Activated T-cell treated with anti-CD3 and anti-CD28 coated beads, Interleukin-2, amount 50 U/mL, for 72 hours (primary cell): ENCODE data around the gene NT5DC3. TPM values are rescaled to one million over a fixed set of nuclear protein-coding genes. Genes with fewer than 3 reads are reported as not detected.
A peak's percentile ranks its signal among the peaks of the same experiment; 100 is the strongest.
"Not testable (repeated sequence)": the region's sequence is repeated elsewhere in the genome, so short reads cannot be mapped to it uniquely, and the experiment has no call there.

Experiments used
- ATAC-seq, 2 donors: fragments of 150-1000 bp; cut with Tn5 transposase; replicated peaks in 1 of 2; 2 replicates each; pipeline ENCODE4 v1.10.0; 2021; ENCODE audit warnings: moderate library complexity in 2 of 2, mild to moderate bottlenecking in 1 of 2
- DNase-seq, 2 donors: peaks; one replicate each; pipeline ENCODE4 v3.0.0; 2021 to 2022; ENCODE audit warnings: mixed read lengths in 1 of 2
- H3K27ac Mint-ChIP-seq: one replicate; pipeline ENCODE4 v1.8.0; 2022; ENCODE audit warnings: mild to moderate bottlenecking, moderate library complexity, mixed read lengths
- H3K27me3 Mint-ChIP-seq: one replicate; pipeline ENCODE4 v1.8.0; 2022; ENCODE audit warnings: low read depth, mixed read lengths
- H3K36me3 Mint-ChIP-seq, 2 donors: one replicate each; pipeline ENCODE4 v1.8.0; 2022; ENCODE audit warnings: mixed read lengths in 2 of 2, mild to moderate bottlenecking in 1 of 2; ENCODE audit not compliant: insufficient read depth in 2 of 2
- H3K4me1 Mint-ChIP-seq: one replicate; pipeline ENCODE4 v1.8.0; 2022; ENCODE audit warnings: low read depth, mixed read lengths
- H3K4me3 Mint-ChIP-seq, 2 donors: one replicate each; pipeline ENCODE4 v1.8.0; 2022; ENCODE audit warnings: mild to moderate bottlenecking in 2 of 2, mixed read lengths in 2 of 2, moderate library complexity in 2 of 2
- H3K9me3 Mint-ChIP-seq, 2 donors: one replicate each; pipeline ENCODE4 v1.8.0; 2022; ENCODE audit warnings: mixed read lengths in 2 of 2
- total RNA-seq, 2 donors: library from RNA; stranded (reverse); gene quantifications; one replicate each; pipeline ENCODE4 v1.2.3, GENCODE V29; 2022

The NT5DC3 gene
- total RNA-seq, 2 donors from 2014 or later: 5.6 to 8.0 TPM

DNA sequence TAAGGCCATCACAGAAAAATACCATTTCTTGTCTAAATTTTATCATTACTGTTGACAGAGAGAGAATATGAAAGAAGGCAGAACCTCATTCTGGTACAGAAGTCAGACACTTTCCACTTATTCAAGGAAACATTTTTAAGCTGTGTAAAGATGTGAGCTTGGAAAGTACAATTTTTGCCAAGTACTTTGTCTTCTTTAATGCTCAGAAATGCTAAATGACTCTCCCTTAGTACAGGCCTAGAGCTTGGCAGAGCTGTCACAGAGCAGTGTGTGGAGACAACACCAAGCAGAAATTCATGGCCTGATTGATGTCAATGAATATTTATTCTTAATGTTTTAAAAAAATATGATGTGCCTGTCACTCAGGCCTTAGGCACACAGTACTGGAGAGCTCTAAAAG is 20.7 kb downstream of the NT5DC3 start:
- DNase-seq (no peak), ATAC-seq (no peak)
- Mint-ChIP-seq H3K9me3 (peaks cover 2% of the 10 kb centered on the region in 2 donors), H3K36me3 (peaks cover 4 to 6% of the 10 kb centered on the region in 2 donors), H3K4me3 (no peak overlapping the region), H3K27ac (no peak overlapping the region), H3K27me3 (no peaks in the 10 kb centered on the region), H3K4me1 (peaks cover 22% of the 10 kb centered on the region)

- peaks cover 22% of the 10 kb centered on the region for H3K4me1 Mint-ChIP-seq
- peaks cover 2% of the 10 kb centered on the region in 2 donors for H3K9me3 Mint-ChIP-seq
- H3K4me3 Mint-ChIP-seq: no peak overlapping the region
- DNase-seq (no peak), ATAC-seq (no peak)
- H3K36me3 Mint-ChIP-seq: peaks cover 4 to 6% of the 10 kb centered on the region in 2 donors
- no peak overlapping the region for H3K27ac Mint-ChIP-seq
- no peaks in the 10 kb centered on the region for H3K27me3 Mint-ChIP-seq
Observed at GRCh38 chr12:103819892-103820291, 21.1 kb downstream of the NT5DC3 start.

- DNase-seq: no peak
- peaks cover 4 to 6% of the 10 kb centered on the region in 2 donors for H3K36me3 Mint-ChIP-seq
- peak overlapping the region in 1 of 2 donors; percentile 28 for H3K4me3 Mint-ChIP-seq
Observed at GRCh38 chr12:103819312-103819711, 21.7 kb downstream of the NT5DC3 start.

GRCh38 chr12:103817791-103818190 is 23.2 kb downstream of the NT5DC3 start:
- ATAC-seq: no peak
- peaks cover 2% of the 10 kb centered on the region in 2 donors for H3K9me3 Mint-ChIP-seq
- no peak for DNase-seq
- H3K4me1 Mint-ChIP-seq: peaks cover 22% of the 10 kb centered on the region
- H3K36me3 Mint-ChIP-seq: peaks cover 4 to 10% of the 10 kb centered on the region in 2 donors
- H3K27me3 Mint-ChIP-seq: no peaks in the 10 kb centered on the region
- no peak overlapping the region for H3K4me3 Mint-ChIP-seq
- no peak overlapping the region for H3K27ac Mint-ChIP-seq

More at GRCh38 chr12:103819312-103819711, 21.7 kb downstream of the NT5DC3 start:
- ATAC-seq: no peak
- Mint-ChIP-seq H3K9me3 (peaks cover 2% of the 10 kb centered on the region in 2 donors), H3K4me1 (peaks cover 22% of the 10 kb centered on the region), H3K27me3 (no peaks in the 10 kb centered on the region), H3K27ac (no peak overlapping the region)

DNA sequence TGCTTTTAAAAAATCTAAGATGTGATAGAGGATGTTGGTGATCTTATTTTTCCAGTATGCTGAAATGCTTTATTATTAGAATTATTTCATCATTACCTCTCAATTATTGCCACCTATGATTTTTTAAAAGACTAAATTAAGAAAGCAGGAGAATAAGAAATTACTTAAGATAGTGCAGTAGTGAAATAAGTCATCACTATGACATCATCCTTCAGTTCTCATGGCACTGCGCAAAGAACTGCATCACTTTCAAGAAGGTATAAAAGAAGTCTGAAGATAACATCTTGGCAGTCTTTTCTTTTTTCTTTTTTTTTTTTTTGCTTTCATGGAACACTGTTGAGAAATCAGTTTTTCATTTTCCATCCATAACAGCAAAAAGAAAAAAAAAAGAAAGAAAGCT is 24.4 kb downstream of the NT5DC3 start:
- DNase-seq: no peak
- peaks cover 2 to 6% of the 10 kb centered on the region in 2 donors for H3K36me3 Mint-ChIP-seq
- H3K4me3 Mint-ChIP-seq: no peak overlapping the region
- peaks cover 22% of the 10 kb centered on the region for H3K4me1 Mint-ChIP-seq
- no peak overlapping the region for H3K27ac Mint-ChIP-seq
- no peaks in the 10 kb centered on the region for H3K27me3 Mint-ChIP-seq
- H3K9me3 Mint-ChIP-seq: peaks cover under 1 to 2% of the 10 kb centered on the region in 2 donors
- peak in 1 of 2 donors; percentile 66 for ATAC-seq

- Mint-ChIP-seq H3K4me1 (peaks cover 22% of the 10 kb centered on the region), H3K9me3 (no peaks in the 10 kb centered on the region), H3K27me3 (no peaks in the 10 kb centered on the region), H3K4me3 (no peak overlapping the region), H3K36me3 (peaks cover 0 to 3% of the 10 kb centered on the region in 2 donors), H3K27ac (no peak overlapping the region)
- DNase-seq (no peak), ATAC-seq (no peak)
Observed at GRCh38 chr12:103814436-103814835, 26.6 kb downstream of the NT5DC3 start.

DNA sequence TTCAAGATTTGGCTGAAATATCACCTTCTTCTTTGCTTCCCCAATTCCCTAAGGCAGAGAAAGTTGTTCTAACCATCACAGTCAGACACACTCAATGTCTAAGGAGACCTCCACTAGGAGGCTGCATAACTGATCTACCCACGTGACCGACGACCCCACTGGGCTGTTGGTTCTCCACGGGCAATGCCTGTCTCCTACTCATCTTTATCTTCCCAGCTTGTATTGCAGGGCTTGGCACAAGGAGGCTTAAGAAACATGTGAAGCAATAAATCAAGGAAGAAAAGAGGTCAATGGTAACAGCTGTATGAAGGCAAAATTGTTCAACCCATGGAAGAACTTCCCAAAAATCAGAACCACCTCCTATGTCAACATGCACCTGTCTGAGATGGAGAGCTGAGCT is 27.1 kb downstream of the NT5DC3 start:
- H3K36me3 Mint-ChIP-seq: peaks cover 0 to 3% of the 10 kb centered on the region in 2 donors
- H3K4me1 Mint-ChIP-seq: peaks cover 18% of the 10 kb centered on the region
- H3K9me3 Mint-ChIP-seq: no peaks in the 10 kb centered on the region
- H3K27me3 Mint-ChIP-seq: no peaks in the 10 kb centered on the region
- H3K27ac Mint-ChIP-seq: no peak overlapping the region
- no peak for ATAC-seq
- no peak for DNase-seq
- H3K4me3 Mint-ChIP-seq: no peak overlapping the region

GRCh38 chr12:103813426-103813825 is 27.6 kb downstream of the NT5DC3 start:
- Mint-ChIP-seq H3K4me1 (peaks cover 16% of the 10 kb centered on the region), H3K27me3 (no peaks in the 10 kb centered on the region), H3K36me3 (peaks cover 0 to 3% of the 10 kb centered on the region in 2 donors), H3K9me3 (no peaks in the 10 kb centered on the region), H3K4me3 (no peak overlapping the region), H3K27ac (no peak overlapping the region)
- ATAC-seq: no peak
- DNase-seq: no peak

GRCh38 chr12:103812789-103813188 is 28.2 kb downstream of the NT5DC3 start:
- Mint-ChIP-seq H3K27ac (no peak overlapping the region), H3K27me3 (no peaks in the 10 kb centered on the region), H3K36me3 (peaks cover 0 to 3% of the 10 kb centered on the region in 2 donors), H3K9me3 (no peaks in the 10 kb centered on the region), H3K4me3 (no peak overlapping the region), H3K4me1 (peaks cover 15% of the 10 kb centered on the region)
- ATAC-seq (no peak), DNase-seq (no peak)

DNA sequence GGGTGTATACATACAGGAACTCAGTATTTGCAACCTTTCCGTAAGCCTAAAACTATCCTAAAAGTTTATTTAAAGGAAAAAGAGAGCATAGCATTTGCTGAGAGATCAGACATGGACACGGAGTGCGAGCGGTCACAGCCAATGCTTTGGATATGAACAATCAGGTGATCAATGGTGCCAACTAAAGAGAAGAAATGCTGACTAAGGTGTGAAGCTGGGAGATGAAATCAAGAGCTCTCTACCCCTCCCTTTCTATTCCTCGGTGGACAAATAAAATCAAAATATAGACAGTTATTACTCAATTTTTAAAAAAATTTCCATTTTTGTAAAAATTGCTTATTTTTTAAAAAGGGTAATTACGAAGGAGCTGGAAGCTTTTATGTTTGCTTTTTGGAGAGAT is 29.2 kb downstream of the NT5DC3 start:
- Mint-ChIP-seq H3K4me3 (no peak overlapping the region), H3K36me3 (peaks cover 0 to 3% of the 10 kb centered on the region in 2 donors)
- ATAC-seq: no peak

DNA sequence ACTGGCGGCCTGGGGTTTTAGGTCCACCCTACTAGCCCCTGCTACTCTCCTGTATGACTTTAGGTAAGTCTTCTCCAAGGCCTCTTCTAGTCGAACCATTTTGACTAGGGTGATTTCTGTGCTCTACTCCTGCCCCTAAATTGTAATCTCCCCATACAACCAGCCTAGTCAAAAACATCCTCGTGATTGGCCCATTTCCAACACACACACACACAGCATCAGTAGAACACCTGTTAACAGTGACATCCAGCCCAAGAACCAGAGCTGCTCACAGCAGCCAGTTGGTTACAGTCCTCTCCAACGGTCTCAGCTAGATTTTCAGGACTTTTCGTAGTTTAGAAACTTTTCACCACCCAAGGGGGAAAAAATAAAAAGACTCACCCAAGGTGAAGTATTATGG is 30.9 kb downstream of the NT5DC3 start:
- Mint-ChIP-seq H3K27ac (no peak overlapping the region), H3K4me1 (no peaks in the 10 kb centered on the region), H3K4me3 (no peak overlapping the region), H3K9me3 (no peaks in the 10 kb centered on the region), H3K36me3 (peaks cover 0 to 8% of the 10 kb centered on the region in 2 donors), H3K27me3 (no peaks in the 10 kb centered on the region)
- DNase-seq: no peak
- ATAC-seq: no peak

More for the DNA sequence above, 29.2 kb downstream of the NT5DC3 start:
- H3K27ac Mint-ChIP-seq: no peak overlapping the region
- H3K27me3 Mint-ChIP-seq: no peaks in the 10 kb centered on the region
- no peak for DNase-seq
- no peaks in the 10 kb centered on the region for H3K9me3 Mint-ChIP-seq
- peaks cover 5% of the 10 kb centered on the region for H3K4me1 Mint-ChIP-seq

- H3K4me1 Mint-ChIP-seq, DNase-seq, H3K27me3 Mint-ChIP-seq, H3K36me3 Mint-ChIP-seq, H3K27ac Mint-ChIP-seq, H3K9me3 Mint-ChIP-seq, ATAC-seq, H3K4me3 Mint-ChIP-seq: not testable (repeated sequence)
Observed at GRCh38 chr12:103809639-103810038, 31.4 kb downstream of the NT5DC3 start.

GRCh38 chr12:103809154-103809553 is 31.9 kb downstream of the NT5DC3 start:
- no peak for ATAC-seq
- H3K9me3 Mint-ChIP-seq: no peaks in the 10 kb centered on the region
- no peak overlapping the region for H3K27ac Mint-ChIP-seq
- no peak overlapping the region for H3K4me3 Mint-ChIP-seq
- H3K4me1 Mint-ChIP-seq: no peaks in the 10 kb centered on the region
- no peaks in the 10 kb centered on the region for H3K27me3 Mint-ChIP-seq
- DNase-seq: no peak
- peaks cover 0 to 9% of the 10 kb centered on the region in 2 donors for H3K36me3 Mint-ChIP-seq

DNA sequence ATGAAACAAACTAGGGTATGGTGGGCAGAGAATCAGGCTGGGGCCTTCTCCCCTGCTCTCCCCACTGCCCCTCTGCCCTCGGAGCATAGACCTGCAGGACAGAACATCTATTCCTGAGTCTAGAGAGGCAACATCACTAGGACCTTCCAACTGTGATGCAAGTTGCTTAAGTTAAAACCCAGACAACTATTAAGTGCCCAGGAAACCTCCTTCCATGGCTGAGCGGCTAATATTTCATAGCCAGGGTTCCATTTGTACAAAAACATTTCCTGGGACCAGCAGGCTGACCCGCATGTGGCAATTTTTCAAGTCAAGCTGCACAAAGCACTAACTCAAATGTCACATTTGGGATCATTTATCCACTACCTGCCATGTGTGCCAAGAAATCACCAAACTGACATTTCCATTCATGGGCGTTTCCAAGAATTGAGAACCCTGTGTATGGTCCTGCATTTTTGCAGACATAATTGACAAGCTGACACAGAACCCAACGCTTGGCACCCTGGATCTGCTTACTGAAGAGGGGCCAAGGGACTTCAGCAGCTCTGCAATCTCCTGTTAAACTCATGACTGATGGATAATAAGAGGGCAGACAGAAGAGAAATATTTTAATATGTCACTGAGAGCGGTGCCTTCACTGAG is 32.7 kb downstream of the NT5DC3 start:
- Mint-ChIP-seq H3K27me3 (no peaks in the 10 kb centered on the region), H3K36me3 (peaks cover 0 to 8% of the 10 kb centered on the region in 2 donors), H3K27ac (no peak overlapping the region), H3K4me3 (no peak overlapping the region), H3K4me1 (no peaks in the 10 kb centered on the region), H3K9me3 (no peaks in the 10 kb centered on the region)
- ATAC-seq (no peak), DNase-seq (no peak)
